ENCODE data around the gene NSUN5. TPM values are rescaled to one million over a fixed set of nuclear protein-coding genes. Genes with fewer than 3 reads are reported as not detected.

NSUN5 gene
- total and polyA plus RNA-seq, 2 of the 8 experiments (the other 6 are each of a cell fraction or from before 2014, with no cell fraction given), result 56.2 to 89.0 TPM

GRCh38 chr7:73303546-73303945 is 5.1 kb downstream of the NSUN5 start:
- Histone ChIP-seq H3K23ac (ENCODE audit: insufficient read length) (no peak overlapping the region), H3K14ac (ENCODE audit: insufficient read length) (no peak overlapping the region), H3K79me1 (ENCODE audit: low read depth, low read length) (peaks cover 2% of the 10 kb centered on the region; the same call in 1 of the 2 replicates), H3K23me2 (ENCODE audit: low read depth, low read length) (peaks cover 7% of the 10 kb centered on the region; the same call in 1 of the 2 replicates), H3K27ac (ENCODE audit: low read depth, low read length) (no peak overlapping the region), H2BK20ac (ENCODE audit: low read length) (no peak overlapping the region), H3K9ac (replicated peaks in 1 of 4; ENCODE audit: extremely low read depth in 1 of 4, low read depth in 3 of 4, low read length in 3 of 4) (no peak overlapping the region), H3K27me3 (replicated peaks in 1 of 4; ENCODE audit: control insufficient read depth in 3 of 4, extremely low read depth in 1 of 4, insufficient read depth in 3 of 4, low read length in 3 of 4) (no peaks in the 10 kb centered on the region), H2BK5ac (ENCODE audit: low read depth, low read length) (no peak overlapping the region), H3K9me3 (ENCODE audit: insufficient read depth in 2 of 2, low read depth in 1 of 2, low read length in 1 of 2) (no peaks in the 10 kb centered on the region), H3K4me2 (ENCODE audit: insufficient read depth in 1 of 2, low read depth in 2 of 2, low read length in 2 of 2) (no peak overlapping the region), H4K91ac (replicated peaks; ENCODE audit: insufficient read length, low read length) (no peak overlapping the region), H3K36me3 (ENCODE audit: control insufficient read depth in 2 of 4, insufficient read depth in 4 of 4, low read length in 3 of 4) (peaks cover 7 to 34% (median 20%) of the 10 kb centered on the region in 4 experiments), H2BK120ac (replicated peaks; ENCODE audit: low read depth, low read length) (no peak overlapping the region), H4K8ac (ENCODE audit: extremely low read depth, insufficient read depth, low read length) (no peak overlapping the region), H2BK12ac (ENCODE audit: low read depth, low read length) (no peak overlapping the region), H3K79me2 (ENCODE audit: control insufficient read depth in 1 of 2, insufficient read depth in 2 of 2, low read length in 2 of 2) (peaks cover 3 to 21% of the 10 kb centered on the region in 2 experiments; a peak in 3 of 4 replicates), H3K56ac (replicated peaks; ENCODE audit: insufficient read length, low read depth, low read length) (no peak overlapping the region), H4K20me1 (replicated peaks in 1 of 2; ENCODE audit: control insufficient read depth in 1 of 2, insufficient read depth in 2 of 2, low read length in 2 of 2) (peaks cover 0 to 2% of the 10 kb centered on the region in 2 experiments), H2AK5ac (ENCODE audit: low read depth, low read length) (no peak overlapping the region), H2AFZ (ENCODE audit: low read length) (no peak overlapping the region), H3K4me3 (ENCODE audit: extremely low read depth in 1 of 4, insufficient read depth in 2 of 4, low read depth in 3 of 4, low read length in 4 of 4) (no peak overlapping the region), H3K18ac (ENCODE audit: extremely low read depth, low read length) (no peak overlapping the region), H3K4me1 (replicated peaks in 1 of 4; ENCODE audit: control insufficient read depth in 3 of 4, insufficient read depth in 4 of 4, low read length in 3 of 4) (no peaks in the 10 kb centered on the region; a peak in 2 of 7 replicates), H2BK15ac (ENCODE audit: low read length) (no peak overlapping the region), H4K5ac (ENCODE audit: insufficient read length, low read depth, low read length) (no peak overlapping the region), H3K4ac (replicated peaks; ENCODE audit: insufficient read length, low read depth, low read length) (no peak overlapping the region)
- DNase-seq (ENCODE audit: low read depth in 1 of 2, low spot score in 2 of 2) (no peak), FAIRE-seq (no peak)
- POLR2A ChIA-PET (ENCODE audit: partially characterized antibody), result no interaction called here
- CTCF ChIA-PET (ENCODE audit: partially characterized antibody), result interaction anchor here (2.0 kb wide), 1 partner anchor 148 kb away, joined by 5 read pairs; no protein-coding TSS in a partner anchor
- 88% methylated on average over 21 of the region's 26 CpGs; no CpG with 5 or more reads in 1 of the 2 experiments for WGBS, 2 experiments (ENCODE audit: extremely low coverage in 1 of 2, insufficient coverage in 1 of 2, insufficient read length in 1 of 2, insufficient replicate concordance in 2 of 2, low coverage in 1 of 2, low lambda C conversion rate in 2 of 2, missing lambda C conversion rate in 1 of 2)
- no peak for TF ChIP-seq SIRT6 (IDR thresholded peaks at IDR 0.05; ENCODE audit: low read length)
- TF ChIP-seq EZH2 (IDR thresholded peaks at IDR 0.05; ENCODE audit: low read depth, low read length, severe bottlenecking), result no peak
- no peak for TF ChIP-seq CBX5 (IDR thresholded peaks at IDR 0.05; ENCODE audit: low read depth, low read length)
- TF ChIP-seq, protein P1, sequence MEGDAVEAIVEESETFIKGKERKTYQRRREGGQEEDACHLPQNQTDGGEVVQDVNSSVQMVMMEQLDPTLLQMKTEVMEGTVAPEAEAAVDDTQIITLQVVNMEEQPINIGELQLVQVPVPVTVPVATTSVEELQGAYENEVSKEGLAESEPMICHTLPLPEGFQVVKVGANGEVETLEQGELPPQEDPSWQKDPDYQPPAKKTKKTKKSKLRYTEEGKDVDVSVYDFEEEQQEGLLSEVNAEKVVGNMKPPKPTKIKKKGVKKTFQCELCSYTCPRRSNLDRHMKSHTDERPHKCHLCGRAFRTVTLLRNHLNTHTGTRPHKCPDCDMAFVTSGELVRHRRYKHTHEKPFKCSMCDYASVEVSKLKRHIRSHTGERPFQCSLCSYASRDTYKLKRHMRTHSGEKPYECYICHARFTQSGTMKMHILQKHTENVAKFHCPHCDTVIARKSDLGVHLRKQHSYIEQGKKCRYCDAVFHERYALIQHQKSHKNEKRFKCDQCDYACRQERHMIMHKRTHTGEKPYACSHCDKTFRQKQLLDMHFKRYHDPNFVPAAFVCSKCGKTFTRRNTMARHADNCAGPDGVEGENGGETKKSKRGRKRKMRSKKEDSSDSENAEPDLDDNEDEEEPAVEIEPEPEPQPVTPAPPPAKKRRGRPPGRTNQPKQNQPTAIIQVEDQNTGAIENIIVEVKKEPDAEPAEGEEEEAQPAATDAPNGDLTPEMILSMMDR (IDR thresholded peaks at IDR 0.05; ENCODE audit: control extremely low read depth in 1 of 3, insufficient read depth in 1 of 3, low read depth in 1 of 3, low read length in 3 of 3), result no peak
- no peak for TF ChIP-seq ATF3 (IDR thresholded peaks at IDR 0.05; ENCODE audit: insufficient read depth, low read depth, low read length)
- TF ChIP-seq CHD2 (IDR thresholded peaks at IDR 0.05; ENCODE audit: low read length), result no peak
- TF ChIP-seq GABPA (IDR thresholded peaks at IDR 0.05; ENCODE audit: borderline replicate concordance, insufficient read depth, low read length), result no peak
- no peak for TF ChIP-seq HDAC6 (IDR thresholded peaks at IDR 0.05; ENCODE audit: low read depth, low read length)
